PC-3 (cell line): ENCODE results near the gene DIS3L2. TPM values are rescaled to one million over a fixed set of nuclear protein-coding genes. Genes with fewer than 3 reads are reported as not detected.

Experiments used
- ATAC-seq: fragments of 200-7000 bp; cut with Tn5 transposase; 2 replicates; pipeline ENCODE4 v1.9.1; 2020; ENCODE audit warnings: mild to moderate bottlenecking, moderate library complexity
- BruUV-seq: library from RNA; stranded (reverse); fragments of 400-500 nt; replicated peaks from 2 replicates; lab custom pipeline; 2021; lab: Mats Ljungman, UMichigan
- CTCF ChIA-PET: fragments of 300-600 bp; sonication (Branson Sonifier 250); formaldehyde crosslinking; loops from one replicate; lab custom pipeline; 2022; ENCODE audit warnings: antibody characterized with exemption; lab: Charles Lee
- POLR2A ChIA-PET: fragments of 300-600 bp; sonication (Branson Sonifier 250); formaldehyde crosslinking; loops from one replicate; lab custom pipeline; 2022; ENCODE audit warnings: antibody characterized with exemption; ENCODE audit not compliant: unreplicated experiment; lab: Charles Lee
- DNase-seq: peaks from one replicate; pipeline ENCODE4 v3.0.0-alpha.2; 2015
- H2AFZ ChIP-seq: fragments of 300-600 bp; sonication (generic); 2 replicates; pipeline ENCODE4 v1.6.0; 2016; ENCODE audit warnings: antibody characterized with exemption, low read length
- H3F3A ChIP-seq: fragments of 300-600 bp; sonication (generic); one replicate; pipeline ENCODE4 v1.6.0; 2017; ENCODE audit warnings: antibody characterized with exemption, low read length, control low read depth, mild to moderate bottlenecking; ENCODE audit not compliant: unreplicated experiment
- H3K27ac ChIP-seq: fragments of 300-600 bp; sonication (generic); 2 replicates; pipeline ENCODE4 v1.5.1; 2016; ENCODE audit warnings: mild to moderate bottlenecking, low read length
- H3K27me3 ChIP-seq: fragments of 300-600 bp; sonication (generic); 2 replicates; pipeline ENCODE4 v1.6.1; 2016; ENCODE audit warnings: low read length, mixed read lengths
- H3K36me3 ChIP-seq: fragments of 300-600 bp; sonication (generic); 2 replicates; pipeline ENCODE4 v1.6.1; 2016; ENCODE audit warnings: low read depth, mixed run types, low read length, mixed read lengths
- H3K4me1 ChIP-seq: fragments of 300-600 bp; sonication (generic); 2 replicates; pipeline ENCODE4 v1.5.1; 2016; ENCODE audit warnings: low read length; ENCODE audit not compliant: insufficient read depth
- H3K4me2 ChIP-seq: fragments of 300-600 bp; sonication (generic); 2 replicates; pipeline ENCODE4 v1.6.0; 2016; ENCODE audit warnings: low read length
- H3K4me3 ChIP-seq: fragments of 300-600 bp; sonication (generic); 2 replicates; pipeline ENCODE4 v1.5.1; 2016; ENCODE audit warnings: mild to moderate bottlenecking, low read length, mixed read lengths
- H3K79me2 ChIP-seq: fragments of 300-600 bp; sonication (generic); 2 replicates; pipeline ENCODE4 v1.6.1; 2017; ENCODE audit warnings: low read length, mixed read lengths
- H3K9ac ChIP-seq: fragments of 300-600 bp; sonication (generic); 2 replicates; pipeline ENCODE4 v1.6.0; 2016; ENCODE audit warnings: mild to moderate bottlenecking, low read length
- H3K9me2 ChIP-seq: fragments of 300-600 bp; sonication (generic); replicated peaks from 2 replicates; pipeline ENCODE4 v1.6.1; 2016; ENCODE audit warnings: mixed run types, low read length, mixed read lengths
- H3K9me3 ChIP-seq: fragments of 300-600 bp; sonication (generic); 2 replicates; pipeline ENCODE4 v1.6.1; 2016; ENCODE audit warnings: low read length, mixed read lengths
- H4K20me1 ChIP-seq: fragments of 300-600 bp; sonication (generic); 2 replicates; pipeline ENCODE4 v1.6.1; 2016; ENCODE audit warnings: low read length, mixed read lengths
- EZH2 ChIP-seq: fragments of 300-600 bp; sonication (generic); IDR thresholded peaks from one replicate; pipeline ENCODE4 v1.6.1; 2017; ENCODE audit warnings: antibody characterized with exemption, mild to moderate bottlenecking, low read length; ENCODE audit not compliant: unreplicated experiment
- EZH2phosphoT487 ChIP-seq: fragments of 300-600 bp; sonication (generic); IDR thresholded peaks from 2 replicates; pipeline ENCODE4 v1.6.1; 2018; ENCODE audit warnings: mild to moderate bottlenecking, antibody characterized with exemption, low read length, borderline replicate concordance
- intact Hi-C: fragments of 100-400 bp; cut with micrococcal nuclease; formaldehyde crosslinking; loops from 2 replicates; pipeline ENCODE4 v1.9.0; 2023
- total RNA-seq: library from RNA; depleted of rRNA; stranded (reverse); fragments of >200 nt; gene quantifications from 2 replicates; pipeline ENCODE4 v1.2.3, GENCODE V29; 2014
- TF ChIP-seq, protein P1 (sequence below): fragments of 300-600 bp; sonication (generic); conservative IDR thresholded peaks from 2 replicates; pipeline ENCODE4 v1.5.1; 2017; ENCODE audit warnings: antibody characterized with exemption, low read depth, mild to moderate bottlenecking, low read length

The DIS3L2 gene
- total RNA-seq, 1 experiment from 2014 or later: 22.8 TPM

DNA sequence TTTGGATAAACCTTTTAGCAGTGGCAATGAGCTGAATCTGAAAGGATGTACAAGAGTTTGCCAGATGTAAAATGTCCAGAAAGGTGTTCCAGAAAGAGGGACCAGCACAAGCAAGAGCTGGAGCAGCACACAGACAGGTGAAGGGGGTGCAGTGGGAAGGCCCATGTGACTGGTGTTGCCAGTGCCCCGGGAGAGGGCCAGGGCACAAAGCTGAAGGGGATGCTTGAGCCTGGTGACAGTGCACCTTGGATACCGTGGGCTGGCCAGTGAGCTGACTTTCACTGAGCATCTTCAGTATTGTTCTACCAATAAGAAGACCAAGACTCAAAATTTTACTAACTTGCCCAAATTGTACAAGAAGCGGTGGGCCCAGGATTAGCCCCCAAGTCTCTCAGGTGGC lies 284.7 kb downstream of the DIS3L2 start:
- POLR2A ChIA-PET: no interaction called here
- no peaks in the 10 kb centered on the region for H3K9me2 ChIP-seq
- H4K20me1 ChIP-seq: no peaks in the 10 kb centered on the region
- no peaks in the 10 kb centered on the region for H3K4me1 ChIP-seq
- ATAC-seq (no peak), DNase-seq (no peak)
- intact Hi-C loops: no loop called here
- CTCF ChIA-PET: no interaction called here
- no peaks in the 10 kb centered on the region for H3K79me2 ChIP-seq
- TF ChIP-seq EZH2: no peak
- TF ChIP-seq, protein P1, sequence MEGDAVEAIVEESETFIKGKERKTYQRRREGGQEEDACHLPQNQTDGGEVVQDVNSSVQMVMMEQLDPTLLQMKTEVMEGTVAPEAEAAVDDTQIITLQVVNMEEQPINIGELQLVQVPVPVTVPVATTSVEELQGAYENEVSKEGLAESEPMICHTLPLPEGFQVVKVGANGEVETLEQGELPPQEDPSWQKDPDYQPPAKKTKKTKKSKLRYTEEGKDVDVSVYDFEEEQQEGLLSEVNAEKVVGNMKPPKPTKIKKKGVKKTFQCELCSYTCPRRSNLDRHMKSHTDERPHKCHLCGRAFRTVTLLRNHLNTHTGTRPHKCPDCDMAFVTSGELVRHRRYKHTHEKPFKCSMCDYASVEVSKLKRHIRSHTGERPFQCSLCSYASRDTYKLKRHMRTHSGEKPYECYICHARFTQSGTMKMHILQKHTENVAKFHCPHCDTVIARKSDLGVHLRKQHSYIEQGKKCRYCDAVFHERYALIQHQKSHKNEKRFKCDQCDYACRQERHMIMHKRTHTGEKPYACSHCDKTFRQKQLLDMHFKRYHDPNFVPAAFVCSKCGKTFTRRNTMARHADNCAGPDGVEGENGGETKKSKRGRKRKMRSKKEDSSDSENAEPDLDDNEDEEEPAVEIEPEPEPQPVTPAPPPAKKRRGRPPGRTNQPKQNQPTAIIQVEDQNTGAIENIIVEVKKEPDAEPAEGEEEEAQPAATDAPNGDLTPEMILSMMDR: no peak
- TF ChIP-seq EZH2phosphoT487: no peak
- no peaks in the 10 kb centered on the region for H3K9me3 ChIP-seq
- no peak overlapping the region for H3K9ac ChIP-seq
- H3K27me3 ChIP-seq: no peaks in the 10 kb centered on the region
- no peaks in the 10 kb centered on the region for H3F3A ChIP-seq
- H3K36me3 ChIP-seq: no peaks in the 10 kb centered on the region
- no TSS peak for BruUV-seq
- H2AFZ ChIP-seq: no peak overlapping the region
- H3K27ac ChIP-seq: no peak overlapping the region
- no peak overlapping the region for H3K4me3 ChIP-seq
- no peak overlapping the region for H3K4me2 ChIP-seq

DNA sequence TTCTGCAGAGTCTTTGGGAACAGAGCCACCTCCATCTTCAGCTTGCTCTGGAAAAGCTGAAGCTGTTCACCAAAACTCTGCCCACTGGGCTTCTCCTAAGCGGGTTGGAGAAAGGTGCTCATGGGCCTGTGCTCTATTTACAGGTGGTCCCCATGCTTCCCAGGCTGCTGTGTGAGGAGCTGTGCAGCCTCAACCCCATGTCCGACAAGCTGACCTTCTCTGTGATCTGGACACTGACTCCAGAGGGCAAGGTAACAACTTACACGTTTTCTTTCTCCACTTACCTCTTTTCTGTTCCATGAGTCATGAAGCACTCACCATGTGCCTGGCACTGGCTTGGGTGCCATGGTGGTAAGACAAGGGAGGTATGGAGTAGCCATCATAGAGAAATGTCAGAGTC lies 287.6 kb downstream of the DIS3L2 start:
- CTCF ChIA-PET: interaction anchor here (0.7 kb wide), 1 partner anchor 41 kb away, joined by 3 read pairs; no protein-coding TSS in a partner anchor
- Histone ChIP-seq H3K4me1 (no peaks in the 10 kb centered on the region), H3K36me3 (no peaks in the 10 kb centered on the region), H3K4me2 (no peak overlapping the region), H3F3A (no peaks in the 10 kb centered on the region), H4K20me1 (no peaks in the 10 kb centered on the region), H3K9ac (no peak overlapping the region), H3K4me3 (no peak overlapping the region), H2AFZ (no peak overlapping the region), H3K27me3 (no peaks in the 10 kb centered on the region), H3K79me2 (no peaks in the 10 kb centered on the region), H3K9me3 (no peaks in the 10 kb centered on the region), H3K27ac (no peak overlapping the region), H3K9me2 (no peaks in the 10 kb centered on the region)
- intact Hi-C loops: no loop called here
- POLR2A ChIA-PET: no interaction called here
- DNase-seq (no peak), ATAC-seq (no peak)
- no TSS peak for BruUV-seq
- no peak for TF ChIP-seq EZH2phosphoT487
- TF ChIP-seq EZH2: no peak
- TF ChIP-seq, protein P1: no peak

GRCh38 chr2:232250246-232251175 lies 289.0 kb downstream of the DIS3L2 start:
- H3K79me2 ChIP-seq: no peaks in the 10 kb centered on the region
- ATAC-seq (no peak), DNase-seq (no peak)
- no peaks in the 10 kb centered on the region for H3K9me3 ChIP-seq
- BruUV-seq: no TSS peak
- no peak overlapping the region for H2AFZ ChIP-seq
- H3K27me3 ChIP-seq: no peaks in the 10 kb centered on the region
- no peaks in the 10 kb centered on the region for H3F3A ChIP-seq
- H3K36me3 ChIP-seq: no peaks in the 10 kb centered on the region
- intact Hi-C loops: no loop called here
- ChIA-PET CTCF (no interaction called here), POLR2A (no interaction called here)
- no peaks in the 10 kb centered on the region for H3K9me2 ChIP-seq
- TF ChIP-seq EZH2phosphoT487: no peak
- H3K4me1 ChIP-seq: no peaks in the 10 kb centered on the region
- H3K9ac ChIP-seq: no peak overlapping the region
- no peak overlapping the region for H3K4me3 ChIP-seq
- H3K27ac ChIP-seq: no peak overlapping the region
- H3K4me2 ChIP-seq: no peak overlapping the region
- H4K20me1 ChIP-seq: no peaks in the 10 kb centered on the region
